ENCODE data around the gene HOXC10. TPM values are rescaled to one million over a fixed set of nuclear protein-coding genes. Genes with fewer than 3 reads are reported as not detected.
A peak's percentile ranks its signal among the peaks of the same experiment; 100 is the strongest.

The HOXC10 gene
- total RNA-seq, 3 donors from 2014 or later = not detected

DNA sequence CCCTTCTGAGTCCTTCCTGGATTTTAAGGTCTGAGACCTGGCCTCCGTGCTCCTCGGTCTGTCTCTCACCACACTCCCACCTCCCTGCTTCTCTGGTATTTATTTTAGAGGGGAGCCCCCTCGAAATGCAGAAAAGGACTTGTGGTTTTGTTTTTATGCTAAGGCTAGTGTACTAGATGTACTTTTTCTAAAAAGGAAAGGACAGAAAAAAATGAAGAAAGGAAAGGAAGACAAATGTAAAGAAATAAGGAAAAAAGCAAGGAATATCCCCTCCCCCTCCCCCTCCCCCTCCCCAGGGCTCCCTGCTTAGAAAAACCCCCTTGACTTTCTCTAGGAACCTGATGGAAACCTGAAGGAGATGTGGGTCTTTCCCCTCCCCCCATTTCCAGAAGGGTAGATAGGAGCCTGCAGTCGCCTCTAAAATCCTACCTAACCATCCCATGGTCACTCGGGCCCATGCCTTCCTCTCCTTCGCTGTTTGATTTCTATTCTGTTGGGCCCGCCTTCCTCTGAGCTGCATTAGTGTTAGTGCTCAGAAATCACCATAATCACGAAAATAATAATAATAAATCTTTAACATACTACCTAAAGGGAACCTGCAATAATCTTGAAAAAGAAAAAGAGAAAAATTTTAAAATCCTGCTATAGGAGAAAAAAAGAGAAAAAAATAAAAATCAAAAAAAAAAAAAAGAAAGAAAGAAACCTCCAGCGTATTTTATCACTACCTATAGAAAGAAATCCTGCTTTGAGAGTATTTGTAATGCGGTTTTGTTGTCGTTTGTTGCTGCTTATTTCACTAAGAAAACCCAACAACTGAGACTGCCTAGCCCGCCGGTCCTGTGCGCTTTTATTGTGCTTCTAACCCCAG lies 27.0 kb downstream of the HOXC10 start:
- Histone ChIP-seq H3K4me1 (ENCODE audit: low read depth) (peaks cover 13% of the 10 kb centered on the region), H3K36me3 (ENCODE audit: low read depth) (no peaks in the 10 kb centered on the region), H3K9me3 (no peaks in the 10 kb centered on the region), H3K4me3 (no peak overlapping the region)
- DNase-seq (no peak), ATAC-seq (no peak)
- TF ChIP-seq, protein P1, sequence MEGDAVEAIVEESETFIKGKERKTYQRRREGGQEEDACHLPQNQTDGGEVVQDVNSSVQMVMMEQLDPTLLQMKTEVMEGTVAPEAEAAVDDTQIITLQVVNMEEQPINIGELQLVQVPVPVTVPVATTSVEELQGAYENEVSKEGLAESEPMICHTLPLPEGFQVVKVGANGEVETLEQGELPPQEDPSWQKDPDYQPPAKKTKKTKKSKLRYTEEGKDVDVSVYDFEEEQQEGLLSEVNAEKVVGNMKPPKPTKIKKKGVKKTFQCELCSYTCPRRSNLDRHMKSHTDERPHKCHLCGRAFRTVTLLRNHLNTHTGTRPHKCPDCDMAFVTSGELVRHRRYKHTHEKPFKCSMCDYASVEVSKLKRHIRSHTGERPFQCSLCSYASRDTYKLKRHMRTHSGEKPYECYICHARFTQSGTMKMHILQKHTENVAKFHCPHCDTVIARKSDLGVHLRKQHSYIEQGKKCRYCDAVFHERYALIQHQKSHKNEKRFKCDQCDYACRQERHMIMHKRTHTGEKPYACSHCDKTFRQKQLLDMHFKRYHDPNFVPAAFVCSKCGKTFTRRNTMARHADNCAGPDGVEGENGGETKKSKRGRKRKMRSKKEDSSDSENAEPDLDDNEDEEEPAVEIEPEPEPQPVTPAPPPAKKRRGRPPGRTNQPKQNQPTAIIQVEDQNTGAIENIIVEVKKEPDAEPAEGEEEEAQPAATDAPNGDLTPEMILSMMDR (IDR thresholded peaks at IDR 0.05) = no peak
- intact Hi-C loops (cut with DNase I, micrococcal nuclease) = no loop called here

- Histone ChIP-seq H3K9me3 (no peaks in the 10 kb centered on the region), H3K4me1 (ENCODE audit: low read depth) (peaks cover 15% of the 10 kb centered on the region), H3K36me3 (ENCODE audit: low read depth) (no peaks in the 10 kb centered on the region), H3K4me3 (no peak overlapping the region)
- intact Hi-C loops (cut with DNase I, micrococcal nuclease) = no loop called here
- ATAC-seq (no peak), DNase-seq (peak in 1 of 3 donors; percentile 19)
- TF ChIP-seq, protein P1 (IDR thresholded peaks at IDR 0.05) = no peak
These were observed 27.9 kb downstream of the HOXC10 start for GRCh38 chr12:54012631-54013409.

GRCh38 chr12:54014377-54015017 lies 29.6 kb downstream of the HOXC10 start:
- Histone ChIP-seq H3K4me3 (no peak overlapping the region), H3K9me3 (no peaks in the 10 kb centered on the region), H3K36me3 (ENCODE audit: low read depth) (no peaks in the 10 kb centered on the region), H3K4me1 (ENCODE audit: low read depth) (peaks cover 11% of the 10 kb centered on the region)
- intact Hi-C loops (cut with DNase I, micrococcal nuclease) = no loop called here
- TF ChIP-seq, protein P1 (IDR thresholded peaks at IDR 0.05) = no peak
- no peak for DNase-seq
- ATAC-seq = no peak

GRCh38 chr12:54015018-54015931 lies 30.3 kb downstream of the HOXC10 start:
- Histone ChIP-seq H3K4me3 (no peak overlapping the region), H3K4me1 (ENCODE audit: low read depth) (peaks cover 11% of the 10 kb centered on the region), H3K36me3 (ENCODE audit: low read depth) (no peaks in the 10 kb centered on the region), H3K9me3 (no peaks in the 10 kb centered on the region)
- TF ChIP-seq, protein P1 (IDR thresholded peaks at IDR 0.05) = no peak
- ATAC-seq (no peak), DNase-seq (no peak)
- intact Hi-C loops (cut with DNase I, micrococcal nuclease) = no loop called here

DNA sequence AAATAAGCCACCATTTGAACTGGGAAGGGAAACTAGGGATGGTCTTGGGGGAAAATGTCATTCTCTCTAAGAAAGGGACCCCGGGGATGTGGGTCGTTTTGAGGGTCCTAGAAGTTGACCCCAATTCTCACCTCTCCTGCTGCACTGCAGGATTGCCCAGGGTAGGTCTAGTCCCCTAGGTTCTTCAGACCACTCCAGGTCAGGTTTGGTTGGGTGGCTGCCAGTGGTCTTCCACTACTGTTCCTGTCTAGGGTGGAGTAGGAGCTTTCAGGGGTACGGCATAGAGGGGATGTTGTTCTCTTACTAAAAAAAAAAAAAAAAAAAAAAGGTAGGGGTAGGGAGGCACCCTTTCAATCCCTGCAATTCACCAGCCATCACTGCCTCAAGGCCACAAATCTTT lies 31.1 kb downstream of the HOXC10 start:
- H3K9me3 ChIP-seq = no peaks in the 10 kb centered on the region
- H3K4me3 ChIP-seq = no peak overlapping the region
- TF ChIP-seq, protein P1 (IDR thresholded peaks at IDR 0.05) = no peak
- intact Hi-C loops (cut with DNase I, micrococcal nuclease) = no loop called here
- ATAC-seq (no peak), DNase-seq (no peak)
- H3K4me1 ChIP-seq (ENCODE audit: low read depth) = peaks cover 11% of the 10 kb centered on the region
- no peaks in the 10 kb centered on the region for H3K36me3 ChIP-seq (ENCODE audit: low read depth)
